Colon (tissue), 2 donors: ENCODE data around the gene ITPK1.

Source experiments
- FAIRE-seq: peaks from 2 replicates; lab custom pipeline; 2012; peaks lifted over from hg19 to GRCh38; lab: Jason Lieb, UNC
- donor health status: control.
- donor health status: control.

The ITPK1 gene

DNA sequence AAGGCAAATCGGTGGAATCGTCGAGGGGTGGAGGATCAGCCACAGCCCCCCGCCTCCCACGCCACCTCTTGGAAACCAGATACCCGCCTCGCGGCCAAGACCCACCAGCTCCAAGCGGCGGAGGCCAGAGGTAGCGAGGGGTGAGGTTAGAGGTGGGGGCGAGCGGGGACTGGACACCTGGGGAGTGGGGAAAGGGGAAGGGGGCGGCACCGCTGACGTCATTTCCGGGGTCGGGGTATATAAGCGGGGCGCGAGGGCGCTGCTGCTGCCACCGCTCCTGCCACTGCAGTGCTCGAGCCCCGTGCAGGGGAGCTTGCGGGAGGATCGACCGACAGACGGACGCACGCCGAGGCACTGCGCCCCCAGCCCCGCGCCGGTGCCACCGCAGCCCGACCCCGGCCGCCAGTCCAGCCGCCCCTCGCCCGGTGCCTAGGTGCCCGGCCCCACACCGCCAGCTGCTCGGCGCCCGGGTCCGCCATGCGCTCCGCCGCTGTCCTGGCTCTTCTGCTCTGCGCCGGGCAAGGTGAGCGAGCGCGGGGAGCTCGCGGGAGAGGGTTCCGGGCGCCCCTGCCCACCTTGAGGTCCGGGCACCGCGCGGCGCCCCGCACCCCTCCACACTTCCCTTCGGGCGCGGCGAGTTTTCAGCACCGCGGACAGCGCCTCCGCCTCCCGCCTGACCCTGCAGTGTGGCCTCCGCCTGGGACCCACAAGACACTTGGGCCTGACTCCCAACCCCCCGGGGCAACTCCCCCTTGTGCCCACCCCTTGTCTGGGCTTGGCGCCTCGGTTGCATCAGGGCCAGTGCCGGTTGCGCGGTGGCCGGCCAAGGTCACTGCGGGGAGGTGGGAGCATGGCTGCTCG lies 192.6 kb downstream of the ITPK1 start, which contains the start of gene CHGA:
CHGA (plus strand) TSS at position 268 of the 861 bp plus-strand sequence; CDS start at position 478, 210 bp downstream.
- FAIRE-seq, result no peak

DNA sequence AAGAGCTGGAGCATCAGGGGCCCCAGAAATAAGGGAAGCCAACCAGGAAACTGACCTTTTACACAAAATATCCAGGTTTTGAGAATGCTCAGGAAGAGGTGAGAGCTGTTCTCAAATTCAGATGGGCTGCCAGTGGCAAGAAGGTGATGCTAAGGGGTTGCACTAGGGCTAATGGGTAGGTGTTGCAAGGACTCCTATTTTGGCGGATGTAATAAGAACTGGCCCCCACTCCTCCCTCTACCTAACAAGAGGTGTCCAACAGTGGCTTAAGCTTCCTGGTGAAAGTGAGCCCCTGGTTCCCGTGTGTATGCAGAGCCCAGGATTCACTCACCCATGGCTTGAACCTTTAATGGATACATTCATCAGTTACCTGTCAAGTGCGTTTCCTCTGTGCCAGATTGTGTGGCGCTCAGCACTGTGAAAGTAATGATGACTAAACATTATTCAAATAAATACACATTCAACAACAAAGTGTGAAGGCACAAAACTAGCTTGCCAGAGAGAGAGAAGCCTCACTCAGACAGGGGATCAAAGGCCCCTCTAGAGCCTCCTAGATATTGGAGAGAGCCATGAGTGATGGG lies 193.5 kb downstream of the ITPK1 start:
- no peak for FAIRE-seq

DNA sequence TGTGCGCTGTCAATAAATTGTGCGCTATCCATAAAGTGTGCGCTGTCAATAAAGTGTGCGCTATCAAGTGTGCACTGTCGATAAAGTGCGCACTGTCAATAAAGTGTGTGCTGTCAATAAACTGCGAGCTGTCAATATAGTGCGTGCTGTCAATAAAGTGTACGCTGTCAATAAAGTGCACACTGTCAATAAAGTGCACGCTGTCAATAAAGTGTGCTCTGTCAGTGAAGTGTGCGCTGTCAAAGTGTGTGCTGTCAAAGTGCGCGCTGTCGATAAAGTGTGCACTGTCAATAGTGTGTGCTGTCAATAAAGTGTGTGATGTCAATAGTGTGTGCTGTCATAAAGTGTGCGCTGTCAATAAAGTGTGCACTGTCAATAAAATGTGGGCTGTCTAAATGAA lies 195.7 kb downstream of the ITPK1 start:
- FAIRE-seq, result no peak

DNA sequence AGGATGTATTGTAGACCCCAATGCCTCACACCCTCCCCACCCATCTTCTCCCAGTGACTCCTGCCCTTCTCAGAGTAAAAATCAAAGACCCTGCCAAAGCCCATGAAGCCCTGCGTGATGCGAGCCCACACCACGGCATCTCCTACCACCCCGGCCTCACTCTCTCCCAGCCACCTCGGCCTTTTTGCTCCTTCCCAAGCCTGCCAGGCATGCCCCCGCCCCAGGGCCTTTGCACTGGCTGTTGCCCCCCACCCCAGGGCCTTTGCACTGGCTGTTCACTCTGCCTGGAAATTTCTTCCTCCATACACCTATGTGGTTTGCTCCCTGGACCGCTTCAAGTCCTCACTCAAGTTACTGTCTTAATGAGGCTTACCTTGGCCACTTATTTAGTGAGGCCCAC lies 197.8 kb downstream of the ITPK1 start:
- no peak for FAIRE-seq

DNA sequence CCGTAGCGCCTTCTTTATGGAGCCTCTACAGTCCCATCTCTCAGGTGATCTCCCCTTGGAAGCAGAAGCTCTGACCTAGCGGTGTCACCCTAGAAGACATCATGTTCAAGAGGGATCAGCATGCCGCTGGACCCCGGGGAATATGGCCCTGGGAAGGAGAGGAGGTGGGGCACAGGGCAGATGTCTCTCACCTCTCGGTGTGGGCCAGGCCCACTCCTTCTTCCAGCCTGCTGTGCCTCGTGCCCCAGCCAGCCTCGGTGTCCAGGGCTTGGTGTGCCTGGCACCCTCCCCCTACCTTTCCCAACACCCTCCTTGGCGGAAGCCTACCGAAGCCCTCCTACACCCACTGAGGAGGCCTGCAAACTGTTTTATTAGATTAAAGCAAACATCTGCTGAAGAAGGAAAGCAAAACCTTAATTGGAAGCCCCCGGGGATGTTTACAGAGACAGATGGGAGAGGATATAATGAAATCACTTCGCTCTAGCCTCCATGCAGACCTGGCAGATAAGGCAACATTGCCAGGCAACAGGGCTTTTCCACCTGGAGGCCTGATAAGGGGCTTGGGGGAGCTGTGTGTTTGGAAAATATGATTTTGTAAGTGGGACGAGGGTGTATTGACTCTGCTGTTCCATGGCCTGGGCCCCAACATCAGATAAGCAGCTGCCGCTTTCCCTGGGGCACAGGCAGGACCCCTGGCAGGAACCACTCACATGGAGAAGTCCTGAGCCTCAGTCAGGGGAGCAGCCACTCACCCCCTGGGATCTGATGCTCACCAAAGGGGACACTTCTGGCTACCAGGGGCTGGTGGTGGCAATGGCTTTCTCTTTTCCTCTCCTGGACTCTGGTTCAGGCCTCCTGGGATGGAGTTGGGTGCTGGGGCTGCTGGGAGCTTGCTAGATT lies 198.4 kb downstream of the ITPK1 start:
- FAIRE-seq, result no peak

DNA sequence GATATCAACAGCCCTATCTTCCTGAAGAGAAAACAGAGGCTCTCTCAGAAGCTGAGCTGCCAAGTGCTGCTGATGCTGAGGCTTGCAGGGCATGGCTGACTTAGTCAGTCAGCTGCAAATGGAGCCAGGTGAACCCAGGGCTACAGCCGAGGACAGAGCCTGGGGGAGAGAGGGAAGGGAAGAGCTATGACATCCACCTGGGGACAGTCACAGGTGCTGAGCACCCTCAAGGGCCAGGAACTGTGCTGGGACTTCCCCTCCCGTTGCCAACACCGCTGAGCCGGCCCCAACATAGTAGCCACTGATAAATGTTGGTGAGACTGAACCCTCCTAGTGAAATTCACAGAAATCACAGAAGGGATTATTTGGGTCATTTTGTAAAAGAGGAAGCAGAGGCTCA lies 199.5 kb downstream of the ITPK1 start:
- no peak for FAIRE-seq

DNA sequence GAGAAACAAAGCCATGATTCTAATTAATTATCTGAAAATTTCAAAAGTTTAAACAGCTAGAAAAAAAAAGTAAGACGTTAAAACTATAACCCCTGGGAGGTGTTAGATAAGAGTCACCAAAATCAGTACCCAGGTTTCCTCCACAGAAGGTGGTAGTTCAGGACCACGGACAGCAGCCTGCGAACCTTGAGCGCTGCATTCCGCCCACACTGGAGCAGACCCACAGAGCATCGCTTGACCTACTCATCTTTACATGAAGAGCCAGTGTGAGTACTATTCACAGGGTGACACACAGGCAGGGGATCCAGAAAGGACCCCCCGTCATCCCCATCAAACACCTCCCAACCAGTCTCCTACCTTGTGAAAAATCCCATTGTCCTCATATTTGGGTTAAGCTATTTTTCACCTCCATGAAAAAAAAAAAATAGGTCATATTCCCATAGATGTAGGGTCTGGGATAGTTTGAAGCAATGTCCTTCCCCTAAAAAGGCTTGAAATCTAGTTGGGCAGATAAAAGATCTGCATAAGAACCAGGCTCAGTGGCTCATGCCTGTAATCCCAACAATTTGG lies 201.6 kb downstream of the ITPK1 start:
- no peak for FAIRE-seq

DNA sequence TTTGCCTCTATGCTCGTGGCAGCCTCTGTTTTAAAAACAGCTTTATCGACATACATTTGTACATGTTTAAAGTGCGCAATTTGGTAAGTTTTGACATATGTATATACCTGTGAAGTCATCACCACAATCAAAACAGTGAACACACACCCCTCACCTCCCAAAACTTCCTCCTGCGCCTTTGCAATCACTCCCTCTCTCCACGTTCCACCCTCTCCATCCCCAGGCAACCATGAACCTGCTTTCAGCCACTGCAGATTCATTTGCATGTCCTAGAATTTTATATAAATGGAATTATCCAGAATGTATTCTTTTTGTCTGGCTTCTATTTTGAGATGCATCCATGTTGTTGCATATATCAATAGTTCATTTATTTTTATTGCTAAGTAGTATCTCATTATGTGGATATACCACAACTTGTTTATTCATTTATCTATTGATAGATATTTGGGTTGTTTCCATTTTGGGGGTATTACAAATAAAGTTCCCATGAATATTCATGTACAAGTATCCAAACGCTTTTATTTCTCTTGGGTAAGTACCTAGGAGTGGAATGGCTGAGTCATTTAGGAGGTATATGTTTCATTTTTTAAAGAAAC lies 208.3 kb downstream of the ITPK1 start:
- FAIRE-seq, result no peak

DNA sequence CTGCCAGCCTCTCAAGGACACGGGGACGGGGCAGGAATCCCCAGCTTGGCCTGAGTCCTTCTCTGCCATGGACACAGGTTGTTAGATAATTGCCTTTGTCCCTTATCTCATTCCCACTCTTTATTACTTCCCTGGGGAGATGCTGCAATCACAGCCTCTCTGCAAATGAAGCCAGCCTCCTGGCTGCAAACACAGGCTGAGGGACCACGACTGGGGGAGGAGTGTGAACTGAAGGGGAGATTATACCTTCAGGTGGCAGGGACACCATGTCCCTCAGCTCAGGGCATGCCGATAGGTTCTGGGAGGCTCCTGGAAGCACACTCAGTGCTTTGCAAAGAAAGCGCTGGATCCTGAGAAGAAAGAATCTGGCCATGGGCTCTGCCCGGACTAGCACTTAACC lies 208.9 kb downstream of the ITPK1 start:
- FAIRE-seq, result no peak

DNA sequence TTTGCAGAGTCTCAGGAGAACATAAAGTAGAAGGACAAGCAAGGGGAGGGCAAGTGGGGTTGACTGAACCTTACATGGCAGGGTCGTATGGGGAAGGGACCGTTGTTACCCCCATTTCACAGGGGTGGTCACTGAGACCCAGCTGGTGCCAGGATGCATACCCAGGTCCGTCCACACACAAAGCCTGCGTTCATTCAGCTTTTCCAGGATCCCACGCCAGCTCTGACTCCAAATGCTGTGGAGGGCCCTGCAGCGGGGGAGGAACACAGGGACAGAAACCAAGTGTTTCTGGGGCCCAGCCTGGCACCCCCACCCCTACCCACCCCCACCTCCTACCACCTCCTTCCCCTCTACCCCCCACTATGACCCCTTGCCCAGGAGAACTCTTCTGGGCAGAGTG lies 209.3 kb downstream of the ITPK1 start:
- no peak for FAIRE-seq

DNA sequence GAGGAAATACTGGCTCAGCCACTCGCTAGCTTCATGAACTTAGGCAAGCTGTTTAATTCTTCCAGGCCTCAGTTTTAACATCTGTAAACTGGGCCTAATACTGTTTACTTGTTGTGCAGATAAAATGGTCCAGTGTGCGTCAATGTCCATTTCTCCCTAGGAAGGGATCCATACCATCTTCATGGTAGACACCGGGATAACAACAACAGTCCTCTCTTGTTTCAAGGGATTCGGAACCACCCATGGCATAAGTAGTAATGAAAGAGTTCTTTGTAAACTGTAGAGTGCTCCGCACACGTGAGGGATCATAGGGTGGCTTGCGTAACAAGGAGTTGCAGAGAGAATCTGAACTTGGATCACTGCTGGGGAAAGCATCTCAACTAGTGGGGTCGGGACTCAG lies 210.1 kb downstream of the ITPK1 start:
- FAIRE-seq, result no peak

DNA sequence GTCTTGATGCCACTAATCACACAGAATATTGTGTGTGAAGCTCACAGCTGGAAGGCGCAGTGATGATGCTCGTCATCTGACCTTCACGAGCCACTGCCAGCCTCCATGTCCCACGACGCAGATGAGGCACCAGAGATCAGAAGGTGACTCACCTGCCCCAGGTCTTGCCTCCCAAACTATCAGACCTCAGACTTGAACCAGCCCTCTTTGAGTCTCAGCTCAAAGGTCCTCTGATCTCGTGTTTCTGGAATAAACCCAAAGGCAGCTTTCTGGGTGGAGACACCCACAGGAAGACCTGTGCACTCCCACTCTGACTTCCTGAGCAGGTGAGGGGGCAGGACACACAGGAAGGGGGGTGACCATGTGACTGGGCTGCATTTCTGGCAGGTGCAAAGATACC lies 212.4 kb downstream of the ITPK1 start:
- FAIRE-seq, result no peak

DNA sequence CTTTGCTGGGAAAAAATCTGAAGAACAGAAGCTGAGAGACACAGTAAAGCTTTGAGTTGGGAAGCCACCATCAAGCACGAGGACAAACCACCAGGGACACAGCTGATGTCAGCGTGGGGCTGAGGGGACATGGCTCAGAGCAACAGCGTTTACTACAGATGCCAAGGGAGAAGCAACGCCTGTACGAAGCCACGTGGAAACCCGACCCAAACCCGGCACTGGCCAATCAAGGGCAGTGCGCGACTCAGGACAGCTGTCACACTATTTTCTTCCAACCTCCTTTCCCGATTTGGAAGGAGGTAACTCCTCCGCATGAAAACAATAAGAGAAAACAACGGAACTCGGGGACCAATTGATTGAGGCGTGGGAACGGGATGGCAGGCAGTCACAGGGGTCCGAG lies 213.0 kb downstream of the ITPK1 start:
- no peak for FAIRE-seq

DNA sequence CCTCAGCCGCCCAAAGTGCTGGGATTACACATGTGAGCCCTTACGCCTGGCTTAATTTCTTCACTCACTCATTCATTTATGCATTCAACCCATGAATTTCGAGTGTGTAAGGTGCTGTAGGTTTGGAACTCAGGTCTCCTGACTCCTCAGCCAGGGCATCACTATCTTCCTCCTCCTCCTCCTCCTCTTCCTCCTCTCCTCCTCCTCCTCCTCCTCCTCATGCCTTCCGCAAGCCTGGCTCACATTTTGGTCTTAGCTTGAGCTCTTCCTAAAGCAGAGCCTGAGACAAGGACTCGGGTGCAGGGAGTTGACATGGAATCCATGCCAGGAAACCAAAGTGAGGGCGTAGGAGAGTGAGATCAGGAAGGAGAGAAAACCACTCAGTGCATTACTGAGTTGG lies 213.5 kb downstream of the ITPK1 start:
- no peak for FAIRE-seq

DNA sequence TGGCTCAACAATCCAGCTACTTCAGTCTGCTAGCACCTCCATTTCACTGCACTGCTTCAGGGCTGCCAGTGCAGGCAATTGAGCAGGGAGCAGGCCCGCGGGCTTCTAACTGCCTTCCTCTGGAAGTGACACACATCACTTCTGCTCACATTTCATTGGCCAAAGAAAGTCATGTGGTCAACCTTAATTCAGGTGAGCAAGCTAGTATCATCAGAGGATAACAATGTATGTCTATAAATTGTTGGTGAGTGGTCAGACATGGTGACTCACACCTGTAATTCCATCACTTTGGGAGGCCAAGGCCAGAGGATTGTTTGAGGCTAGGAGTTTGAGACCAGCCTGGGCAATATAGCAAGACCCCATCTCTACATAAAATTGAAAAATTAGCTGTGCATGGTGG lies 215.1 kb downstream of the ITPK1 start:
- FAIRE-seq, result no peak

DNA sequence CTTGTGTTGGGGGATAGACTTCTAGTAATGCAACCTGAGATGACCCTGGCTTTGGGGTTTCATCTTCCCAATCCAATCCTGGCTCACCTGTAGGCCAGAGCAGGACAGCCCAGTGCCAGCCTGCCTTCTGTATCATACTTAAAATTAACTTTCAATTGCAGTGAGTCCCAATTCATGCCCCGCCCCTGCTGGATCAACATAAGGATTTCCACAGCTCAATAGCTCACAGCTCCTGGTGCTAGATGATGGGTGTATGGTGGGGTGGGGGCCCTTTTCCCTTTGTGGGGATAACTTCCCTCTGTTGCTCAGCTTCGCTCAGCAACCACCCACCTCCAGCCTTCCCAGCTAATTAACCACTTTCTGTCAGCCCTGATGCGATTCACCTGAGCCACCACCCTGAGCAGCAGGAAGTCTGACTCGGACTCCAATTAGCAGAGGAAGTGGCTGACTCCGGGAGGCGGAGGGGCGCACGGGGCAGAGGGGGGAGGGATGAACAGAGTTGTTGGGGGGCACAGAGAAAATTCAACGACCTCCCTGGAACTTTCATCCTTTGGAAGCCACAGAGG lies 217.1 kb downstream of the ITPK1 start:
- FAIRE-seq, result no peak

DNA sequence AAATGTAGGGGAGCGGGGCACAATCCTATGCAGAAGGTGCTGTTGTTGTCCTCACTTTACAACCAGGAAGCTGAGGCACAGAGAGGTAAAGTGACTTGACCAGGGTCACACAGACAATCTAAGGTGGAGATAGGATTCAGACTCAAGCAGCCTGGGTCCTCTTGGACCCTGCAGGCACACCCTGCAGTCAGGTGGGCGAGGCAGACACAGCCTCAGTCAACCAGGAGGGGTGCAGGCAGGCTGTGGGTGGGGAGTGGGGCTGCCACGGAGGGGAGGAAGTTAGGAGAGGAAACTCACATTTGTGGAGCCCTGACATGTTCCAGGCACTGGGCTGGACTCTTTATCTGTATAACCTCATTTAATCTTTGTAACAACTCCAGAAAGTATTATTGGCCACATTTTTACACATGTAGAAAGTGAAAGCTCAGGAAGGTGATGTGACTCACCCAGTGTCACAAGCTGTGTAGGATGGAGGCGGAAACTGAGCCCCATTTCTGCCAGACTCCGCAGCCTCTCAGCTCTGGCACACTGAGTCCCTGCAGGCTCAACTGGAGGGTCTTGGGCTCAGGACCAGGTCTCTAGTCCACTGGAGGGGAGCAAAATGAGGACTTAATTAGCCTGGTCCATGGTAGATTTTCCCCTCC lies 217.7 kb downstream of the ITPK1 start:
- no peak for FAIRE-seq

DNA sequence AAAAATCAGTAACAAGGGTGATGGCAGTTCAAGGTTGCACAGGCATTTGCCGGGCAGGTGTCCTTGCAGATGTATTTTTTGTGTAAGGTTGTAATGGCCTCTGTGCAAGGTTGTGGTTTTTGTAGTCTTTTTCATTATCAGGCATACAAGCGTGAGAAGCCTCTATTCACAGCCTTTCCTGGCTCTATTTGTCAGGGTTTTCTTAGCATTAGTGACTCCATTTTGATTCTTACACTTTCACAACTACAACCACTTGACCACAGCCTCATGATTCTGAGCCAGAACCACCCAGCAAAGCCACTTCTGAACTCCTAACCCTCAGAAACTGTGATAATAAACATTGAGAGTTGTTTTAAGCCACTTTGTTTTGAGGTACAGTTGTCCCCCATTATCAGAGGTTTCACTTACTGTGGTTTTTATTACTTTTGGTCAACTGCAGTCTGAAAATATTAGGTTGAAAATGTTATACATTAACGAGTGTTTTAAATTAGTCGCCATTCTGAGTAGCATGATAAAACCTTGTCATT lies 220.3 kb downstream of the ITPK1 start:
- FAIRE-seq, result no peak

DNA sequence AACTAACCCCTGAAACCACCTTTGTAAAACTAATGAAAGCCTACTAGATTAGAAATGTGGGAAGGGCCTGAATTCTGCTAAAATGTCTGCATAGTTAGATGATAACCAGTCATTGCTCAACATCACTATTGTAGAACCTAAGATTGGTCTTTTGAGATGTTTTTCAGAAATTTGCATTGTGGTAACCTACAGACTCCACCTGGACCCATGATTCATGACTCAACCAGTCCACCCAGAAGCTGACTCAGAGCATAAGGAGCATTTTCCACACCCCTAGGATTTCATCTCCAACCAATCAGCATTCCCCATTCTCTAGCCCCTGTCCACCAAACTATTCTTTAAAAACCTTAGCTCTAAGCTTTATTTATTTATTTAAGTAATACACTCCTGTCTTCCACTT lies 223.1 kb downstream of the ITPK1 start:
- FAIRE-seq, result no peak

DNA sequence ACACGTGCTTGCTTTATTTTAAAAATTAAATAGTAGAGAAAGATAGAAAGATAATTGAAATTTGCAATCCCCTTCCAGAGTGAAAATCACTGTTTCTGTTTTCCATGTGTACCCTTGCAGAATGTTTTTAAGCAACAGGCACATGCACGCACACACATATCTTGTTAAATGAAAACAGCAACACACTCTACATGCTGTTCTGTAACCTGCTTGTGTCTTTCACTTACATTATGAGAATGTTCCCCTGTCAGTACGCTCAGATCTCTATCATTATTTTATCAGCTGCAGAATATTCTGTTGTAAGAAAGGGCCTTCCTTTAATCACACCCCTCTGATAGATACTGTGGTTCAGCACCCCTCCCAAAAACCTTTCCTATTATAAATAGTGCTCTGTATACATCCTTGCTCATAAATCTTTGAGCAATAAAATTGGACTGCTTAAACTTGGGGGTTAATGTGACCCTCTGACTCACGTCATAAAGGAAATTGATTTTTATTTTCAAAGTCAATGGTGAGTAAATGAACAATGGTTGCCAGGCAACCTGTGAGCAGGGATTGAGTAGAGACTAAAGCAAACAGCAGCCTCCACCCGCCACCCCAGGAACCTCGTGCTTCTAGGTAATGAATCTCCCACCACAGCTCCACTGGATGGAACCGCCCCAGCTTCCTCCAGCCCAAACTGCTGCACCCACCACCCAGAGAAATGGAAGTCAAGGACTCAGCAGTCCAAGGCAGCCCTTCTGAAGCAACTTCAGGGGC lies 224.7 kb downstream of the ITPK1 start:
- no peak for FAIRE-seq
